Measurements from ENCODE around the gene EFL1.

GRCh38 chr15:82184355-82184754 lies 78.2 kb downstream of the EFL1 start:
- TF ChIP-seq POLR2A (IDR thresholded peaks at IDR 0.05; ENCODE audit: low read depth, low read length) (no peak), FOS (IDR thresholded peaks at IDR 0.05; ENCODE audit: low read depth, low read length) (no peak), SMC3 (IDR thresholded peaks at IDR 0.05; ENCODE audit: low read depth, low read length) (no peak), RFX5 (IDR thresholded peaks at IDR 0.05; ENCODE audit: low read depth, low read length) (no peak)
- TF ChIP-seq, protein P1, sequence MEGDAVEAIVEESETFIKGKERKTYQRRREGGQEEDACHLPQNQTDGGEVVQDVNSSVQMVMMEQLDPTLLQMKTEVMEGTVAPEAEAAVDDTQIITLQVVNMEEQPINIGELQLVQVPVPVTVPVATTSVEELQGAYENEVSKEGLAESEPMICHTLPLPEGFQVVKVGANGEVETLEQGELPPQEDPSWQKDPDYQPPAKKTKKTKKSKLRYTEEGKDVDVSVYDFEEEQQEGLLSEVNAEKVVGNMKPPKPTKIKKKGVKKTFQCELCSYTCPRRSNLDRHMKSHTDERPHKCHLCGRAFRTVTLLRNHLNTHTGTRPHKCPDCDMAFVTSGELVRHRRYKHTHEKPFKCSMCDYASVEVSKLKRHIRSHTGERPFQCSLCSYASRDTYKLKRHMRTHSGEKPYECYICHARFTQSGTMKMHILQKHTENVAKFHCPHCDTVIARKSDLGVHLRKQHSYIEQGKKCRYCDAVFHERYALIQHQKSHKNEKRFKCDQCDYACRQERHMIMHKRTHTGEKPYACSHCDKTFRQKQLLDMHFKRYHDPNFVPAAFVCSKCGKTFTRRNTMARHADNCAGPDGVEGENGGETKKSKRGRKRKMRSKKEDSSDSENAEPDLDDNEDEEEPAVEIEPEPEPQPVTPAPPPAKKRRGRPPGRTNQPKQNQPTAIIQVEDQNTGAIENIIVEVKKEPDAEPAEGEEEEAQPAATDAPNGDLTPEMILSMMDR (conservative IDR thresholded peaks at IDR 0.05; ENCODE audit: low read depth, low read length): no peak
